GM12891 (cell line): ENCODE data around the gene ALK.

Experiments
- POLR2A ChIP-seq: IDR thresholded peaks from 2 replicates; pipeline ENCODE4 v1.6.1; 2011; ENCODE audit warnings: low read depth, low read length, control low read depth
- TAF1 ChIP-seq: IDR thresholded peaks from 2 replicates; pipeline ENCODE4 v1.6.1; 2011; ENCODE audit warnings: low read depth, low read length, control low read depth

GRCh38 chr2:29733213-29733612, 188.2 kb downstream of the ALK start:
- no peak for TF ChIP-seq POLR2A
- TF ChIP-seq TAF1, result no peak
